Hepatic stellate cell (primary cell): ENCODE measurements around the gene ZCCHC13.
"Not testable (repeated sequence)": the region's sequence is repeated elsewhere in the genome, so short reads cannot be mapped to it uniquely, and the experiment has no call there.

Source experiments
- DNase-seq: peaks from one replicate; pipeline ENCODE4 v3.0.0; 2011; ENCODE audit warnings: low spot score

The ZCCHC13 gene

GRCh38 chrX:74304016-74304415, at the start of gene ZCCHC13:
TSS of gene ZCCHC13 (plus strand) at chrX:74304180. CDS start at chrX:74304267, 87 bp downstream.
- DNase-seq: no peak

DNA sequence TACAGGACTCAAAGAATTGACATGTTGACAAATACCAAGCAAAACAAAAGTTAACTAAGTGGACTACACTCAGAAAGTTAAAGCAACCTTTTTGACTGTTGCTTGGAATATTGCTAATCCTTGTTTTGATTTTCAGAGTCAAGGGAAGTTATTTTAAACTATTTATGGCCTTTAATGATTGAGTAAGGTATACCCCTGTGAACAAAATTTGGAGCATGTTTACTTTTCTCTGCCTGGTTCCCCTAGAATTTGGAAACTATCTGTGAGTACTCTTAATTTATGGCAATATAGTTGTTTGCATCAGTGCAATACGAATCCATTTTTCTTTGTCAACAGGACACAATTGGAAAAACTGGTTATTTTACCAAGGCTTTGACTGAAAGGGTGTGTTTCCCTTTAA, 45.9 kb upstream of the ZCCHC13 start:
- DNase-seq: not testable (repeated sequence)

- DNase-seq: no peak
These were observed 44.0 kb upstream of the ZCCHC13 start for GRCh38 chrX:74259885-74260491.

DNA sequence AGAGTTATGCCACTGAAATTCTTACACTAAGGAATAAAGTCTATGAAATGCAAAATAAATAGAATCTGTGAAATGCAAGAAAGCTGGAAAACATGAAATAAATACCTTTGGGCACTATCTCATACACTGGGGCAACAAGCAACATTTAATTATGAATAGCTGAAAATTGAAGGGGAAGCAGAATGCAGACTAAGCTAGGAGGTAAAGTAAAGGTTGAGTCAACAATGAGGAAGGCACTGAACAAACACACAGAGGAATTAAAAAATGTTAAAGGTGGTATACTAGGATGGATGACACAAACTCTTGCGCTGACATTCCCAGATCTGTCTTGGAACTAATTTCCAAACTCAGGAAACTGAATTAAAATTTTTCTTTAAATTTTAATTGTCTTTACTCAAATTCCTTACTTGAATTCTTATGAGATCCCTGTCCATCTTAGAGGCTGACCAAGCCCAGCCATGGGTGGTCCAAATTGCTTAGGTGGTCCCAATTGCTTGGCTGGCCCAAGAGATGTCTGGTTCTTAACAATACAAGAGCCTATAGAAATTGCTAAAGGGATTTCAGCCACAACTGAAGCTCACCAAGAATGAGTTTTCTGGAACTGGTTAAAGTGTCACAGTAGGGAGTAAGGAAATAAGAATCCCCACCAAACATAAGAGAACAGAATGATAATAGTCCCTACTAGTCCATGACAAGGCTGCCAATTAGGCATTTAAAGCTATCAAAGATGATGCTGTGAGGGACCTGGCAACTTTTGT, 41.3 kb upstream of the ZCCHC13 start:
- no peak for DNase-seq

DNA sequence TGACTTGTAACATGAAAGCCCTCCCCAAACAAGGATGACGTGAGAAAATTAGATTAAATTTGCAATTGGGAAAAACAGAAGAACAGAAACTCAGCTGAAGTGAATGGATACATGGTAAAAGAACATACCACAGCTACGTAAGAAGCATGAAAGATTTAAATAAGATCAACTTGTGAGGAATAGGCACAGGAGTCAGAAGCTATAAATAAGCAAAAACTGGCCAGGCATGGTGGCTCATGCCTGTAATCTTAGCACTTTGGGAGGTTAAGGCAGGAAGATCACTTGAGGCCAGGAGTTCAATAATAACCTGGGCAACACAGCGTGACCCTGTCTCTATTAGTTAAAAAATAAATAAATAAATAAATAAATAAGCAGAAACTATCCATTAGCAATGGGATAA, 33.6 kb upstream of the ZCCHC13 start:
- no peak for DNase-seq

GRCh38 chrX:74272230-74272629, 31.8 kb upstream of the ZCCHC13 start:
- no peak for DNase-seq

GRCh38 chrX:74274516-74274915, 29.5 kb upstream of the ZCCHC13 start:
- DNase-seq: no peak

DNA sequence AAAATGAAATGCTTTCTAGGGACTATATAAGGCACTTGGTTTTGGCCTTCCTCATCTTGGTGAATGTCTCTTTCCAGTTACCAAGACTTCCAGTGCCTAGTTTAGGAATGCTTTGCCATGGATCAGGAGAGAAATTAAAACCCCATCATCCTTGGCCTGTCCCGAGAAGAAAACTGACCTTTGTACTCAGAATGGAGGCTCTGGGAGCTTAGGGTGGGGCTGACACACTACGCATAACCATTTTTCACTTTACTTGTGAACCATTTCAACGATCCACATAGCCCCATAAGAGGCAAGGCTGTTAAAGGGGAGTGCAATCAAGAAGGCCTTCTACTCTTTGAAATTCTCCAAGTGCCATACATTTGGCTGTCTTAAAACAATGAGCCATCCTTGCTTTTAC, 26.7 kb upstream of the ZCCHC13 start:
- DNase-seq: no peak

- DNase-seq: no peak
These were observed 26.1 kb upstream of the ZCCHC13 start for GRCh38 chrX:74277846-74278245.

GRCh38 chrX:74280759-74281158, 23.2 kb upstream of the ZCCHC13 start:
- no peak for DNase-seq

GRCh38 chrX:74284391-74284952, 19.5 kb upstream of the ZCCHC13 start:
- DNase-seq: no peak

- DNase-seq: no peak
These were observed 16.8 kb upstream of the ZCCHC13 start for GRCh38 chrX:74286950-74287740.

DNA sequence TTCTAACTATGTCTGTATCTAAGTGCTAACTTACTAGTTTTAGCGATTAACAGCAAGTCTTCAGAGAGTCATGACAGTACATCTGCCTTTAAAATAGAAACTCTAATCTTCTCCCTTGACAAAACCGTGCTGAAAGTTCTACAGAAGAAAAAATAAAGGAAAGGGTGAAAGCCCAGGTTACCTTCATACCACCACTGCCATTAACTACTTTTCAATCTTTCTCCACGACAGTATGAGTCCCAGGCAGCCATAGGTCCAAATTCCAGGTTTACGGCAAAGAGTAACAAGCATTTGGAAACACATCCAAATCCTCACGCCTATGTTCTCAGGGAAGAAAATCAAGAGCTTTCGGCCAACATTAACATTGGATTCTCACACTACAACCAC, 12.4 kb upstream of the ZCCHC13 start:
- no peak for DNase-seq

GRCh38 chrX:74291964-74292807, 11.8 kb upstream of the ZCCHC13 start:
- DNase-seq: peak; percentile 72

- no peak for DNase-seq
These were observed 11.2 kb upstream of the ZCCHC13 start for GRCh38 chrX:74292808-74293123.

DNA sequence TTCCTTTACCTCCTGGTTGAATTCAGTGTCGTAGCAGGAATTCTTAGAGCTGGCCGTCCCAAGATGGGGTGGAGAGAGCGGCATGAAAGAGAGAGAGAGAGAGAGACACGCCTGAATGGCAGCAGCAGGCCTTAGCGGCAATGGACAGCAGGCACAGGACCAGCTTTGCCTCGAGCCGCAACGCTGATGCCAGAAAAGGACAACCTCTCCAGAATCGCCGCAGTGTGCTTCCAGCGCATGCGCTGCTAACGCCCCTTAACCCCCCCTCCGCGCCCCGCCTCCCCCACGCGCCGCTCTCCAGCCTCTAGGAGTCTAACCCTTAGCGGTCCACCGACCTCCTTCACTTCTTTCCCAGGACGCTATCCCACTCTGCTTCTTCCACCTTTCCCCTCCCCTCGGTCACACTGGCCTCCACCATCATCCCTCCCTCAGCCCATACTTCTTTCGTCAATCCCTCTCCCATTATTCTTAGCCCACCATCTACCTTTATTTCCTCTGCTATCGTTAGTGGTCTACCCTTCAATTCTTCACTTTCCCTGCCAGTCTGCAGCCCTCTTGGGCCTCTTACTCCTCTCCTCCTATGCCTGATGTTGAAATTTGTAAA, 10.5 kb upstream of the ZCCHC13 start:
- DNase-seq: peak; percentile 71

GRCh38 chrX:74295101-74295500, 8.9 kb upstream of the ZCCHC13 start:
- DNase-seq: no peak

GRCh38 chrX:74297766-74298165, 6.2 kb upstream of the ZCCHC13 start:
- DNase-seq: no peak

- no peak for DNase-seq
These were observed 3.1 kb upstream of the ZCCHC13 start for GRCh38 chrX:74300869-74301268.

GRCh38 chrX:74318672-74319071, 14.7 kb downstream of the ZCCHC13 start:
- no peak for DNase-seq

- not testable (repeated sequence) for DNase-seq
These were observed 15.3 kb downstream of the ZCCHC13 start for GRCh38 chrX:74319321-74319720.

DNA sequence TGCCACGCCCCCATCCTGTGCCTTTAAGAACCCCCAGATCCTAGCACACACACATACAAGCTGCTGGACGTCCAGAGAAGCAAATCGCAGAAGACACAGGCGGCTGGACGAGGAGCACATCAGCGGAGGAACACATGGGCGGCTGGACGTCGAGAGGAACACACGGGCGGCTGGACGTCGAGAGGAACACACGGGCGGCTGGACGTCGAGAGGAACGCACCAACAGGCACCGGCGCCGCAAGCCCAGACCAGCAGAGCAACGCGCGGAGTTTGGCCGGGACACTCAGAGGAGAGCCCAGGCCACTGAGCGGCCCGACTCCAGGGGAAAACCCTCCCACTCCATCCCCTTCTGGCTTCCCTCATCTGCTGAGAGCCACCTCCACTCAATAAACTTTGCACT, 17.2 kb downstream of the ZCCHC13 start:
- no peak for DNase-seq
